GM12865 (cell line): Measurements from ENCODE around the gene ZNF646.

Source experiments
- DNase-seq: peaks from one replicate; pipeline ENCODE4 v3.0.0; 2010; ENCODE audit warnings: low read depth
- H3K4me3 ChIP-seq: 2 replicates; pipeline ENCODE4 v1.5.1; 2011; ENCODE audit warnings: mild to moderate bottlenecking, low read depth, low read length, control low read depth
- TF ChIP-seq, protein P1 (sequence below): IDR thresholded peaks from 2 replicates; pipeline ENCODE4 v1.5.1; 2011; ENCODE audit warnings: low read length, control low read depth, low read depth, inconsistent platforms; ENCODE audit not compliant: insufficient read depth; ENCODE audit errors: missing control alignments

ZNF646 gene

DNA sequence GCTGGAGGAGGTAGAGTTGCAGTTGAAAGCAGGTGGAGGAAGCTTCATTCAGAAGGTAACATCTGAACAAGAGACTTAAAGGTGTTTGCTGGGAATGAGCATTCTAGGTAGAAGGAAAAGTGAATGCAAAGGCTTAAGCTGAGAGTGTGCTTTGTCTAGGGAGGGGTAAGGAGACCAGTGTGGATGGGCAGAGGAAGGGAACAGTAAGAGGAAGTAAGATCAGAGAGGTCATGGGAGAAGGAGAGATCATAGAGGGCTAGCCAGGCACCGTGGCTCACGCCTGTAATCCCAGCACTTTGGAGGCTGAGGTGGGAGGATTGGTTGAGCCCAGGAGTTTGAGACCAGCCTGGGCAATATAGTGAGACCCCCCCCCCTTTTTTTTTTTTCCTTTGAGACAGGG is 37.5 kb upstream of the ZNF646 start:
- no peak for DNase-seq
- TF ChIP-seq, protein P1, sequence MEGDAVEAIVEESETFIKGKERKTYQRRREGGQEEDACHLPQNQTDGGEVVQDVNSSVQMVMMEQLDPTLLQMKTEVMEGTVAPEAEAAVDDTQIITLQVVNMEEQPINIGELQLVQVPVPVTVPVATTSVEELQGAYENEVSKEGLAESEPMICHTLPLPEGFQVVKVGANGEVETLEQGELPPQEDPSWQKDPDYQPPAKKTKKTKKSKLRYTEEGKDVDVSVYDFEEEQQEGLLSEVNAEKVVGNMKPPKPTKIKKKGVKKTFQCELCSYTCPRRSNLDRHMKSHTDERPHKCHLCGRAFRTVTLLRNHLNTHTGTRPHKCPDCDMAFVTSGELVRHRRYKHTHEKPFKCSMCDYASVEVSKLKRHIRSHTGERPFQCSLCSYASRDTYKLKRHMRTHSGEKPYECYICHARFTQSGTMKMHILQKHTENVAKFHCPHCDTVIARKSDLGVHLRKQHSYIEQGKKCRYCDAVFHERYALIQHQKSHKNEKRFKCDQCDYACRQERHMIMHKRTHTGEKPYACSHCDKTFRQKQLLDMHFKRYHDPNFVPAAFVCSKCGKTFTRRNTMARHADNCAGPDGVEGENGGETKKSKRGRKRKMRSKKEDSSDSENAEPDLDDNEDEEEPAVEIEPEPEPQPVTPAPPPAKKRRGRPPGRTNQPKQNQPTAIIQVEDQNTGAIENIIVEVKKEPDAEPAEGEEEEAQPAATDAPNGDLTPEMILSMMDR = no peak
- no peak overlapping the region for H3K4me3 ChIP-seq

DNA sequence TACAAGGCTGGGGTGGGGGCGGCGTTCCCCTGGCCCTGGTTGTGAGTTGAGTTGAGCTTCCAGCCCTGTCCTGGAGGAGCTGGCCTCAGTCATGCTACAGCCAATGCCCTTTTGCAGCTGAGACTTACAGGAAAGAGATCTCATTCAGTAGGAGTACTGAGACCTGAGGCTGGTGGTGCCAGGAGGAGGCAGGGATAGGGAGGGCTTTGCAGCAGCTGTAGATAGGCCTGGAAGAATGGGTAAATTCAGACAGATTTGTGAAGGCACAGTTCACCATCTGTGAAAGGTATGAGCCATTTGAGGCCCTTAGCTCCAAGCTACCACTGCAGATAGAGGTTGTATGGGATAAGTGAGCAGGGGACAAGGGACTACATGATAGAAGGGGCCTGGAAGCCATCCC is 35.2 kb upstream of the ZNF646 start:
- no peak for DNase-seq
- TF ChIP-seq, protein P1 = no peak
- H3K4me3 ChIP-seq = no peak overlapping the region

GRCh38 chr16:31042866-31043265 is 31.4 kb upstream of the ZNF646 start:
- no peak overlapping the region for H3K4me3 ChIP-seq
- TF ChIP-seq, protein P1 = no peak
- no peak for DNase-seq

DNA sequence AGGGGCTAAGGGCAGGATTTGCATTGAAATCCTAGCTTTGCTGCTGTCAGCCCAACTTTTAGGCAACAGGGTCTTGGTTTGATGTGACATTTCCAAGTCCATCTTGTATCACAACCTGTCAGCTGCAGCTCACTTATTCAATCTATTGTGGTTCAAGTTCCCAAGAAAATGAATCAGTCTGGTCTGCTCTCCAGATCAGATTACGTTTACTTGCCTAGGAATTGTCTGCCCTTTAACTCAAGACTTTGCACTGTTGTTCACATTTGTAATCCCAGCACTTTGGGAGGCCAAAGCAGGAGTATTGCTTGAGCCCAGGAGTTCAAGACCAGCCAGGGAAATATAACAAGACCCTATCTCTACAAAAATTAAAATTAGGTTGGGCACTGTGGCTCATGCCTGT is 30.9 kb upstream of the ZNF646 start:
- no peak for DNase-seq
- H3K4me3 ChIP-seq = no peak overlapping the region
- TF ChIP-seq, protein P1 = no peak

GRCh38 chr16:31043898-31044481 is 30.2 kb upstream of the ZNF646 start:
- H3K4me3 ChIP-seq = no peak overlapping the region
- TF ChIP-seq, protein P1 = no peak
- DNase-seq = no peak

GRCh38 chr16:31050280-31051030 is 23.8 kb upstream of the ZNF646 start:
- TF ChIP-seq, protein P1 = no peak
- DNase-seq = no peak
- no peak overlapping the region for H3K4me3 ChIP-seq
